Thymus (tissue), 11 donors: ENCODE measurements around the gene TRAP1. TPM values are rescaled to one million over a fixed set of nuclear protein-coding genes. Genes with fewer than 3 reads are reported as not detected.

Experiments
- DNase-seq, 9 donors: peaks; one replicate each; pipeline ENCODE4 v3.0.0-alpha.2; 2013; ENCODE audit warnings: low spot score in 9 of 9, low read depth in 6 of 9, missing footprints in 1 of 9
- H3K27ac ChIP-seq, 2 donors: one replicate each; pipeline ENCODE4 v1.5.1; 2013; ENCODE audit warnings: control low read depth in 1 of 2, low read depth in 1 of 2, low read length in 1 of 2, mild to moderate bottlenecking in 1 of 2, moderate library complexity in 1 of 2
- H3K27me3 ChIP-seq, 2 donors: one replicate each; pipeline ENCODE4 v1.5.1; 2013; ENCODE audit warnings: low read length in 1 of 2; ENCODE audit not compliant: control insufficient read depth in 2 of 2, insufficient read depth in 1 of 2
- H3K36me3 ChIP-seq, 2 donors: one replicate each; pipeline ENCODE4 v1.5.1; 2013; ENCODE audit warnings: low read length in 1 of 2, mild to moderate bottlenecking in 1 of 2, moderate library complexity in 1 of 2; ENCODE audit not compliant: control insufficient read depth in 2 of 2, insufficient read depth in 2 of 2
- H3K4me1 ChIP-seq, 2 donors: one replicate each; pipeline ENCODE4 v1.5.1; 2013; ENCODE audit warnings: low read length in 2 of 2; ENCODE audit not compliant: control insufficient read depth in 2 of 2, insufficient read depth in 2 of 2
- H3K4me3 ChIP-seq, 2 donors: one replicate each; pipeline ENCODE4 v1.5.1; 2013; ENCODE audit warnings: low read length in 2 of 2, control low read depth in 1 of 2, mild to moderate bottlenecking in 1 of 2
- H3K9me3 ChIP-seq, 2 donors: one replicate each; pipeline ENCODE4 v1.5.1; 2013; ENCODE audit warnings: low read length in 1 of 2, mild to moderate bottlenecking in 1 of 2; ENCODE audit not compliant: control insufficient read depth in 2 of 2, insufficient read depth in 1 of 2
- WGBS: extraction: QIAGEN DNeasy Blood & Tissue Kit; methylation state at CpG from one replicate; pipeline ENCODE4 v1.1.7; 2013; 5-methylcytosine and 5-hydroxymethylcytosine counted together
- polyA plus RNA-seq: library from polyadenylated mRNA; stranded (reverse); fragments of 200-250 nt; gene quantifications from one replicate; pipeline ENCODE4 v1.2.3, GENCODE V29; 2013
- total RNA-seq: library from RNA; stranded (reverse); fragments of 120-200 nt; gene quantifications from one replicate; pipeline ENCODE4 v1.2.4, GENCODE V29; 2013
- donor health status: healthy.

The TRAP1 gene
- total and polyA plus RNA-seq, 2 donors = 46.5 to 48.4 TPM

- no peak for DNase-seq
- H3K9me3 ChIP-seq = no peaks in the 10 kb centered on the region
- H3K27ac ChIP-seq = no peak overlapping the region
- no peak overlapping the region for H3K4me3 ChIP-seq
- WGBS = 98% methylated on average over 21 of the region's 21 CpGs
- no peaks in the 10 kb centered on the region for H3K27me3 ChIP-seq
- H3K4me1 ChIP-seq = peaks cover 21 to 35% of the 10 kb centered on the region in 2 donors
- H3K36me3 ChIP-seq = peaks cover 51 to 69% of the 10 kb centered on the region in 2 donors
Measured at GRCh38 chr16:3655396-3656159, 61.7 kb downstream of the TRAP1 start.

DNA sequence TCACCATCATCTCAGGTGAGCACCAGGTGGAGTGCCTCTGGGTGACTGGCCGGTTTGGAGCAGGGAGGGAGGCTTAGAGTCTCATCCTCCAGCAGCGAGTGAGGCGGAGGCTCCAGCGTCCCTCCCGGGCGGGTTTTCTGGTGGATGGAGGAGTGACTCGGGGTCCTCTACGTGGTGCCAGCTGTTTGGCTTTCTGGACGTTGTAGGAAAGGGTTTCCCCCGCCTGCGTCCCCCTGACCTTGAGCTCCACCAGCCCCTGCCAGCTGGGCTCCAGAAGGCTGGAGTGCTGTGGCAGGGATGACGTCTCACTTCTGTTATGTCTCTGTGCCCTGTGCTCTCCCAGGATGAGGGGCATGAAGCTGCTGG lies 62.3 kb downstream of the TRAP1 start:
- 98% methylated on average over 12 of the region's 12 CpGs for WGBS
- H3K36me3 ChIP-seq = peaks cover 52 to 63% of the 10 kb centered on the region in 2 donors
- H3K4me3 ChIP-seq = no peak overlapping the region
- no peaks in the 10 kb centered on the region for H3K27me3 ChIP-seq
- H3K4me1 ChIP-seq = peaks cover 21 to 35% of the 10 kb centered on the region in 2 donors
- DNase-seq = no peak
- H3K9me3 ChIP-seq = no peaks in the 10 kb centered on the region
- no peak overlapping the region for H3K27ac ChIP-seq

DNA sequence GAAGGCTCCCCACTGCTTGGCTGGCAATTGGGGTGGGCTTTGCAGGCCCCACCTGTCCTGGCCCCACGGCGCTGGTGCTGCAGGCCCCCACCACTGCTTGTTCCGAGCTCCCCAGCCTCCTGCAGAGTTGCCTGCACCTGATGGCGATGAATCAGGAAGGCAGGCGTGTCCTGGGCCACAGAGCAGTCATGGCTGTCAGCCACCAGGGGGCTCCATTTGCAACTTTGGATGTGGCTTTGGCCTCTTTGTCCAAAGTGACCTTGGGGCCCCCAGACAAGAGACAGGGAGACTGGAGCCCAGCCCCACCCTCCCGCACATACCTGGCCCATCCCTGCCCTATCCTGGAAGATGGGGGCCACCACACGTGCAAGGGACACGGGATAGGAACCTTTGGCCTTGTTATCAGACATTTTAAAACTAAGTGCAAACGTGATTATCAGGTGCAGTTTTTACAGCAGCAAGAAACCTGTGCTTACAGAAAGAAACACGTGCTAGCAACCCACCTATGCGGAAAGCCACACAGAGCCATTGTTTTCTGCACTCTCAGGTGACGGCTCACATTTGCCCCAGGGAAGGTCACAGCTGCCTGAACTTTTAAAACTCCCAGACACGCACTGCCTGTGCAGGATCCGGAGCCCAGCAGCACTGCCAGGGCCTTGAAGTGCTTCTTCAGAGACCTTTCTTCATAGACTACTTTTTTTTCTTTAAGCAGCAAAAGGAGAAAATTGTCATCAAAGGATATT lies 62.9 kb downstream of the TRAP1 start, which contains the start of gene DNASE1:
Gene DNASE1 (plus strand): TSS at position 443 of the 743 bp plus-strand sequence. CDS start 683 bp downstream, outside the sequence.
- peak in 4 of 9 donors; percentile 37 to 67 (median 50) for DNase-seq
- WGBS = 88% methylated on average over 14 of the region's 14 CpGs

GRCh38 chr16:3652373-3653195 lies 64.7 kb downstream of the TRAP1 start:
- Histone ChIP-seq H3K27ac (peak overlapping the region; percentile 5 to 82), H3K4me1 (peaks cover 21 to 35% of the 10 kb centered on the region in 2 donors), H3K27me3 (no peaks in the 10 kb centered on the region), H3K36me3 (peaks cover 40 to 41% of the 10 kb centered on the region in 2 donors), H3K9me3 (no peaks in the 10 kb centered on the region), H3K4me3 (no peak overlapping the region)
- 89% methylated on average over 14 of the region's 14 CpGs for WGBS
- DNase-seq = peak in 6 of 9 donors; percentile 42 to 86 (median 56)

More for the DNA sequence above, 62.9 kb downstream of the TRAP1 start, which contains the start of gene DNASE1:
- no peaks in the 10 kb centered on the region for H3K27me3 ChIP-seq
- peaks cover 21 to 35% of the 10 kb centered on the region in 2 donors for H3K4me1 ChIP-seq
- peaks cover 52 to 57% of the 10 kb centered on the region in 2 donors for H3K36me3 ChIP-seq
- H3K4me3 ChIP-seq = no peak within 1 kb of the TSS
- no peaks in the 10 kb centered on the region for H3K9me3 ChIP-seq
- H3K27ac ChIP-seq = peak within 1 kb of the TSS in 1 of 2 donors; percentile 14

DNA sequence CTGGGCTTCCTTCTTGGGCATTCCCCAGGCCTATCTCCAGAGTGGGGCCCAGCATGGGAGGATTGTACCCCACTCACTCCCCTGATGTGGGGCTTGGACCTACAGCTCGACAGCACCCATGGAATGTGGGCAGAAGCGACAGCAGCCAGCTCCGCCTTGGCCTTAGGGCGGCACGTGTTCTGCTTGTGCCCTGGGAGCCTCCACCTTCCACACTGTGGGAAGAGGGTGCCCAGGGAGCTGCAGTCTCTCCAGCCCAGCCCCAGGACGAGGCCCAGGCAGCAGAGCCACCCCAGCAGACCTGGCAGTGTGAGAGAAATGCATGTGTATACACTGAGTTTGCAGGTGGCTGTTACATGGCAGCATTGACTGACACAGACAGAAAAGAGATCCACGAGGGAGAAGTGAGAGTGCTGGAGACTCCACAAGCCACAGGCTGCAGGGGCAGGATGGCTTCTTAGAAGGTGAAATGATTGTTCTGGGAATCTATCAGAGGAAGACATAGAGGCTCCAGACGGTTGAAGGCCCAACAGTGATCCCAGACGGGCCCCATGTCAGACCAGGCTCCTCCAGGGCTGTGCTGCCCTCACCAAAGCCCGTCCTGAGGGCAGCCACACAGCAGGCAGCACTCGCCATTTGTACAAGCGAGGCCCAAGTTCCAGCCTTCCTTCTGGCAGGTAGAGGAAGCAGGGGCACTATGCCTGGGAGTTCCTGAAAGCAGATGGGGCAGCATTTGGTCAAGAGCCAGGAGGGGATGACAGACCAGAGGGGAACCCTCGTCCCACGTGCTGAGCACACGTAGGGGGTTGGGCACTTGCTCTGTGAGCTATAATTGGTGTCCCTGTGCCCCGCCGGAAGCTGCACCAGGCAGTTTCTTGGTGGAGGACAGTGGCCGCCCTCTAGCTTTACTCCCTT lies 65.6 kb downstream of the TRAP1 start:
- peak overlapping the region; percentile 5 to 82 for H3K27ac ChIP-seq
- peaks cover 21 to 35% of the 10 kb centered on the region in 2 donors for H3K4me1 ChIP-seq
- no peak overlapping the region for H3K4me3 ChIP-seq
- H3K9me3 ChIP-seq = no peaks in the 10 kb centered on the region
- 93% methylated on average over 18 of the region's 18 CpGs for WGBS
- H3K27me3 ChIP-seq = no peaks in the 10 kb centered on the region
- peak in 2 of 9 donors; percentile 21 to 34 for DNase-seq
- H3K36me3 ChIP-seq = peaks cover 34 to 36% of the 10 kb centered on the region in 2 donors

DNA sequence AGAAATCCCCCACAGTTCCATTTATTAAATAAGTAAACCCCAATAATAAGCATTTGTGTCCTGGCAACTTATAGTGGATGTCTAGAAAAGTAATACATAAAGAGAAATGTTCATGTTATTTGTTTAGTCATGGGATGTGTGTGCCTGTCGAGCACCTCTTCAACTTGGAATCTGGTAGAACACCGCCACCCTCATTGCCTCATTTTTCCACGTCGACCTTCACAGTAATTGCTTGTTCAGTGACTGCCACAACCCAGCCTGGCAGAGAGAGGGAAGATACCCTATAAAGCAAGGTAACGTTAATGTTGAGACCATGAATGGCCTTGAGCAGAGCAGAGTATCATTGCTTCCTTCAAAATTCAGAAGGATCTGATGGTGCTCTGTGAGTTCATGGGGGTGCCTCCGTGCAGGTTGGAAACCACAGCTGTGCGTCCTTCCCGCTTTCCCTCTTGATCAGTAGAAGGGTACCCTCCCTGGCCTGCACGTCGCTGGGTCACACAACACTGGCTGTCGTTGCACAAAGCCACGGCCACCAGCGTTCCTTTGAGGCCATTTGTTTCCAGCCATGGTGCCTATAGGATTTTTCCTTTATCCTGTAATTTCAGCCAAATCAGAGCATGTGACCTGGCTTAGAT lies 66.6 kb downstream of the TRAP1 start:
- no peak overlapping the region for H3K27ac ChIP-seq
- H3K36me3 ChIP-seq = peaks cover 30% of the 10 kb centered on the region in 2 donors
- 97% methylated on average over 13 of the region's 13 CpGs for WGBS
- DNase-seq = no peak
- H3K4me3 ChIP-seq = no peak overlapping the region
- H3K9me3 ChIP-seq = no peaks in the 10 kb centered on the region
- peaks cover 21 to 37% of the 10 kb centered on the region in 2 donors for H3K4me1 ChIP-seq
- no peaks in the 10 kb centered on the region for H3K27me3 ChIP-seq

- Histone ChIP-seq H3K9me3 (no peaks in the 10 kb centered on the region), H3K27ac (no peak overlapping the region), H3K36me3 (peaks cover 34 to 37% of the 10 kb centered on the region in 2 donors), H3K27me3 (no peaks in the 10 kb centered on the region), H3K4me1 (peaks cover 0 to 11% of the 10 kb centered on the region in 2 donors), H3K4me3 (no peak overlapping the region)
- no peak for DNase-seq
- 95% methylated on average over 15 of the region's 15 CpGs for WGBS
Measured at GRCh38 chr16:3646348-3646920, 70.9 kb downstream of the TRAP1 start.
